GM12801 (cell line): Measurements from ENCODE around the gene TCOF1.

ENCODE experiments used
- CTCF ChIP-seq: IDR thresholded peaks from one replicate; pipeline ENCODE4 v1.5.1; 2011; ENCODE audit warnings: control low read depth; ENCODE audit not compliant: insufficient read length; ENCODE audit errors: extremely low read depth

TCOF1 gene

GRCh38 chr5:150320044-150320613 is 37.4 kb upstream of the TCOF1 start:
- TF ChIP-seq CTCF, result no peak

GRCh38 chr5:150321211-150321610 is 36.3 kb upstream of the TCOF1 start:
- no peak for TF ChIP-seq CTCF

- no peak for TF ChIP-seq CTCF
Observed at GRCh38 chr5:150321784-150322183, 35.7 kb upstream of the TCOF1 start.

GRCh38 chr5:150322202-150322601 is 35.3 kb upstream of the TCOF1 start:
- TF ChIP-seq CTCF, result no peak

DNA sequence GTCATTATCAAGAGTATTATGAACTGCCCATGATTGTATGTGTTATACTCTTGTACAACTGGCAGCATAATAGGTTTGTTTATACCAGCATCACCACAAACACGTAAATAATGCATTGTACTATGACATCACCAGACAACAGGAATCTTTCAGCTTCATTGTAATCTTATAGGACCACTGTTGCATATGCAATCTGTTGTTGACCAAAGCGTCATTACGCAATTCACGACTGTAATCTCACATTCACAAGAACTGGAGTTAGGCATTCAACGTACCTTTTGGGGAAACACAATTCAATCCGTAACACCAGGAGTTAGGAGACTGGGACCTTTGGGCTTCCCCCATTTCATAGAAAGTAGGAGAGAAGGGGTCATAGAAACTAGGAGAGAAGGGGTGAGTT is 34.4 kb upstream of the TCOF1 start:
- TF ChIP-seq CTCF, result no peak

GRCh38 chr5:150323819-150324218 is 33.7 kb upstream of the TCOF1 start:
- no peak for TF ChIP-seq CTCF

GRCh38 chr5:150325426-150325825 is 32.1 kb upstream of the TCOF1 start:
- TF ChIP-seq CTCF, result no peak

- TF ChIP-seq CTCF, result no peak
Observed at GRCh38 chr5:150326707-150327106, 30.8 kb upstream of the TCOF1 start.
